ENCODE measurements around the gene HIC1.

The HIC1 gene

GRCh38 chr17:2048805-2049204, 6.1 kb upstream of the HIC1 start:
- no peak for DNase-seq

DNA sequence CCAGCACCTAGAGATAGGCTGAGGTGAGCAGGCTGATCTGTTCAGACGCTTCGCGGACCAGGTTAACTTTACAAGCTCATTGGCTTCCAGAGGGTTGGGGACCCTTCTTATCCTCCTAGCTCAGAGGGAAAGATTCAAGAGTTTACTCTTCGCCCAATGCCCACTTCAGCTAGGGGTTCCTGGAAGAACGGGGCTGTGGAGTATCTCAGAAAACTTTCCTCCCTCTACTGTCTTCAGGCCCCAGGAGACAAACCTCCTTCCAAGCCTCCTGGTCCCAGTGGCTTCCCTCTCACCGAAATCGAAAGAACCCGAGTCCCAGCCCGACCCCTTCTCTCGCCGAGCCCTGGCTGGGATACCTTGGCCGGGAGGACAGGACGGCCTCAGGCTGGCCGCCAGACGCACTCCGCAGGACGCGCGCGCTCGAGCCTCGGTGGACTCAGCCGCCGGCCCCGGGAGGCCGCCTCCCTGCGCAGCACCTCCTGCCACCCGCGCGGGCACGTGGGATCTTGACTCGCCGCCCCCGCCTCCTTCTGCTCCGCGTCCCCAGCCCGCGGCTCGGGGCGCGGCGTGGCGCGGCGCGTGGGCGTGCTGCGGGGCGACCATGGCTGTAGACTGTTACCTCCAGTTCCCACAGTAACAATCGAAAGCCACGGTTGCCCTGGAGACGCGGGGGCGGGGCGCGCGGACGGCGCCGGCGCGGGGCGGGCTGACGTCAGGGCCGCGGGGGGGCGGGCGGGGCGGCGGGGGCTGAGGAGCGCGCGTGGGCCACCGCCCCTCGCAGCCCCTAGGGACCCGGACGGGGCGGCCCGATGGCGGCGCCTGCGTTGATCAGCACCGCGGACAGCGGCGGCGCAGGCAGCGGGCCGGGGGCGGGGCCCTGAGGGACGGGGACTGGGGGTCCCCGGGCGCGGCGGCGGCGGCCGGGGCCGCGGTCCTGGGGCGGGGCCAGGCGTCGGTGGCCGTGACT, 5.3 kb upstream of the HIC1 start:
- peak; percentile 41 for DNase-seq

GRCh38 chr17:2050300-2051060, 4.4 kb upstream of the HIC1 start:
- DNase-seq, result peak; percentile 30

DNA sequence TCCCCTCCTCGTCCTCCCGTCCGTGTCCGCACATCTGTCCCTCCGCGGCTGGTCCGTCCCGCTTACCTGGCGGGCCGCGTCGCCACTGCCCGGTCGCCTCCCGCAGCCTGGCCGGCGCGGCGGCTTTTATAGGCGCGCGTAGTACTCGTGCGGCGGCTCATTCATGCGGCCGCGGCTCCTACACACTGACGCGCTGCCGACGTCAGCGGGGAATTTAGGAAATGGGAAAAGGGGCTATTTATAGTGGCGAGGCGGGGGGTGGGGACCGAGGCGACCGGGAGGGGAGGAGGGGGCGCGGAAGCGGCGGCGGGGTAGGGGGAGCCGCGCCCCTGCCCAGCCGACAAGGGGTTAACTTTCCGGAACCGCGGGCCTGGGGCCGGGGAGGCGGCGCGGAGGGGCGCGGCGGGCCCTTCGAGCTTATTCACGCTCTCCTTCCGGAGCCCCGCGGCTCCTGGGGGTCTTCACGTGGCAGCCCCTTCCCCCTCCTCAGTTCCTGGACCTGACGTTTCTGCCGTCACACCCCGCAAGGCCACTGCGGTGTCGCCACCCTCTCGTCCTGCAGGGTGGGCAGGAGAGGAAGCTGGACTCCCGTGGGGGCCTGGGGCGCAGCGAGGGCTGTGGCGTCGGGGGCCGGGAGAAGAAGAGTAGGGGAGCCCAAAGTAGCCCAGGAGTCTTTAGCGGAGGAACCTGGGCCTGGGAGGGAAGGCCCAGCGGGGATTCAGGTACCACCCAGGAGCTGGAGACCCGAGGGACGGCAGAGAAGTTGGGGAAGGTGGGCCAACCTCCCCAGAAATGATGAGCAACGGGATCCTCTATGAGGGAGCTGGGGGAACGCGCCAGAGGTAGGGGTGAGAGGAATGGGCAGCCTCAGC, 3.6 kb upstream of the HIC1 start:
- DNase-seq, result no peak

DNA sequence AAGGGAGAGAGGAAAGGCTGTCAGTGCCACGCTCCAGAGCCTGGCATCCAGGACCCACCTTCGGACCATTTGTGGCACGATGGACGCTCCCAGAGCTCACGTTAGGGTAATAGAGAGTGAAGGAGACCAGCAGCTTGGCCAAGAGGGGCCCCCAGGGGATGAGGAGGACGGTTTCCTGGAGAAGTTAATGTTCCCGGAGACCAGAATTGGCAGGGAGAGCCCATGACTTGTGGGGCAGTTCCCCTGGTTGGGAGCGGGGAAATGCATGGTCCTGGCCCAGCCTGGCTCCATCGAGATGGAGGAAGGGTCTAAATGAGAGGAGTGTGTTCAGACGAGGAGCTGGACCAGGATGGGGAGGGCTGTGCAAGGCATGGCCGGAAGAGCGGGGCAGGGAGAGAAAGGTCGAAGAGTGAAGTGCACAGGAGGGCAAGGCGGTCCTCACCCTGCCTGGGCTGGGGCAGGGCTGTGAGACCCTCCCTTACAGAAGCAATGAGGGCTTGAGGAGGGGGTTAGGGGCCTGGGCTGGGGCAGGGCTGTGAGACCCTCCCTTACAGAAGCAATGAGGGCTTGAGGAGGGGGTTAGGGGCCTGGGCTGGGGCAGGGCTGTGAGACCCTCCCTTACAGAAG, 2.9 kb upstream of the HIC1 start:
- DNase-seq, result no peak

GRCh38 chr17:2053380-2054261, 1.3 kb upstream of the HIC1 start:
- peak; percentile 32 for DNase-seq

GRCh38 chr17:2054262-2054511, 716 bp upstream of the HIC1 start:
- DNase-seq, result no peak

DNA sequence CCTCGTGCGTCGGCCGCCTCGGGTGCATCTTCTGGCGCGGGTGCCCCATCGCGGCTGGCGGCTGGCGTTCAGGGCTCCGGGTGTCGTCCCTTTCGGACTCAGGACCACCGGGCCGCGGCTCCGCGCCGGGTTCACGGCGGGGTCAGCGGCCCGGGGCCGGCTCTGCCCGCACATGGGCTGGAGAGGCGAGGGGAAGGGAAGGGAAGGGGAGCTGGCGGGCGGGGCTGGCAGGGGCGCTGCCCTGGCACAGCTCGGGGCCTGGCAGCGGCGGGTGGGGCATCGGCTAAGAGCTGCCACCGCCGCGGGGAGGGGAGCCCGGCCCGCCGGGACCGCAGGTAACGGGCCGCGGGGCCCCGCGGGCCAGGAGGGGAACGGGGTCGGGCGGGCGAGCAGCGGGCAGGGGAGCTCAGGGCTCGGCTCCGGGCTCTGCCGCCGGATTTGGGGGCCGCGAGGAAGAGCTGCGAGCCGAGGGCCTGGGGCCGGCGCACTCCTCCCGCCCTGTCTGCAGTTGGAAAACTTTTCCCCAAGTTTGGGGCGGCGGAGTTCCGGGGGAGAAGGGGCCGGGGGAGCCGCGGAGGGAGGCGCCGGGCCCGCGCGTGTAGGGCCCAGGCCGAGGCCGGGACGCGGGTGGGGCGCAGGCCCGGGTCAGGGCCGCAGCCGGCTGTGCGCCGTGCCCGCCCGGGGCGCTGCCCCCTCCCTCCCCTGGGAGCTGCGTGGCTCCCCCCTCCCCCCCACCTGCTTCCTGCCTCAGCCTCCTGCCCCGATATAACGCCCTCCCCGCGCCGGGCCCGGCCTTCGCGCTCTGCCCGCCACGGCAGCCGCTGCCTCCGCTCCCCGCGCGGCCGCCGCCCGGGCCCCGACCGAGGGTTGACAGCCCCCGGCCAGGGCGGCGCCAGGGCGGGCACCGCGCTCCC, 646 bp downstream of the HIC1 start:
- DNase-seq, result no peak

DNA sequence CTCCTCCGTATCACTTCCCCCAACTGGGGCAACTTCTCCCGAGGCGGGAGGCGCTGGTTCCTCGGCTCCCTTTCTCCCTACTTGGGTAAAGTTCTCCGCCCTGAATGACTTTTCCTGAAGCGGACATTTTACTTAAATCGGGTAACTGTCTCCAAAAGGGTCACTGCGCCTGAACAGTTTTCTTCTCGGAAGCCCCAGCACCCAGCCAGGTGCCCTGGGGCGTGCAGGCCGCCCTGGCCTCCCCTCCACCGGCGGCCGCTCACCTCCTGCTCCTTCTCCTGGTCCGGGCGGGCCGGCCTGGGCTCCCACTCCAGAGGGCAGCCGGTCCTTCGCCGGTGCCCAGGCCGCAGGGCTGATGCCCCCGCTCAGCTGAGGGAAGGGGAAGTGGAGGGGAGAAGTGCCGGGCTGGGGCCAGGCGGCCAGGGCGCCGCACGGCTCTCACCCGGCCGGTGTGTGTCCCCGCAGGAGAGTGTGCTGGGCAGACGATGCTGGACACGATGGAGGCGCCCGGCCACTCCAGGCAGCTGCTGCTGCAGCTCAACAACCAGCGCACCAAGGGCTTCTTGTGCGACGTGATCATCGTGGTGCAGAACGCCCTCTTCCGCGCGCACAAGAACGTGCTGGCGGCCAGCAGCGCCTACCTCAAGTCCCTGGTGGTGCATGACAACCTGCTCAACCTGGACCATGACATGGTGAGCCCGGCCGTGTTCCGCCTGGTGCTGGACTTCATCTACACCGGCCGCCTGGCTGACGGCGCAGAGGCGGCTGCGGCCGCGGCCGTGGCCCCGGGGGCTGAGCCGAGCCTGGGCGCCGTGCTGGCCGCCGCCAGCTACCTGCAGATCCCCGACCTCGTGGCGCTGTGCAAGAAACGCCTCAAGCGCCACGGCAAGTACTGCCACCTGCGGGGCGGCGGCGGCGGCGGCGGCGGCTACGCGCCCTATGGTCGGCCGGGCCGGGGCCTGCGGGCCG, 1.6 kb downstream of the HIC1 start:
- DNase-seq, result no peak

DNA sequence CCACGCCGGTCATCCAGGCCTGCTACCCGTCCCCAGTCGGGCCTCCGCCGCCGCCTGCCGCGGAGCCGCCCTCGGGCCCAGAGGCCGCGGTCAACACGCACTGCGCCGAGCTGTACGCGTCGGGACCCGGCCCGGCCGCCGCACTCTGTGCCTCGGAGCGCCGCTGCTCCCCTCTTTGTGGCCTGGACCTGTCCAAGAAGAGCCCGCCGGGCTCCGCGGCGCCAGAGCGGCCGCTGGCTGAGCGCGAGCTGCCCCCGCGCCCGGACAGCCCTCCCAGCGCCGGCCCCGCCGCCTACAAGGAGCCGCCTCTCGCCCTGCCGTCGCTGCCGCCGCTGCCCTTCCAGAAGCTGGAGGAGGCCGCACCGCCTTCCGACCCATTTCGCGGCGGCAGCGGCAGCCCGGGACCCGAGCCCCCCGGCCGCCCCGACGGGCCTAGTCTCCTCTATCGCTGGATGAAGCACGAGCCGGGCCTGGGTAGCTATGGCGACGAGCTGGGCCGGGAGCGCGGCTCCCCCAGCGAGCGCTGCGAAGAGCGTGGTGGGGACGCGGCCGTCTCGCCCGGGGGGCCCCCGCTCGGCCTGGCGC, 2.4 kb downstream of the HIC1 start:
- DNase-seq, result no peak

DNA sequence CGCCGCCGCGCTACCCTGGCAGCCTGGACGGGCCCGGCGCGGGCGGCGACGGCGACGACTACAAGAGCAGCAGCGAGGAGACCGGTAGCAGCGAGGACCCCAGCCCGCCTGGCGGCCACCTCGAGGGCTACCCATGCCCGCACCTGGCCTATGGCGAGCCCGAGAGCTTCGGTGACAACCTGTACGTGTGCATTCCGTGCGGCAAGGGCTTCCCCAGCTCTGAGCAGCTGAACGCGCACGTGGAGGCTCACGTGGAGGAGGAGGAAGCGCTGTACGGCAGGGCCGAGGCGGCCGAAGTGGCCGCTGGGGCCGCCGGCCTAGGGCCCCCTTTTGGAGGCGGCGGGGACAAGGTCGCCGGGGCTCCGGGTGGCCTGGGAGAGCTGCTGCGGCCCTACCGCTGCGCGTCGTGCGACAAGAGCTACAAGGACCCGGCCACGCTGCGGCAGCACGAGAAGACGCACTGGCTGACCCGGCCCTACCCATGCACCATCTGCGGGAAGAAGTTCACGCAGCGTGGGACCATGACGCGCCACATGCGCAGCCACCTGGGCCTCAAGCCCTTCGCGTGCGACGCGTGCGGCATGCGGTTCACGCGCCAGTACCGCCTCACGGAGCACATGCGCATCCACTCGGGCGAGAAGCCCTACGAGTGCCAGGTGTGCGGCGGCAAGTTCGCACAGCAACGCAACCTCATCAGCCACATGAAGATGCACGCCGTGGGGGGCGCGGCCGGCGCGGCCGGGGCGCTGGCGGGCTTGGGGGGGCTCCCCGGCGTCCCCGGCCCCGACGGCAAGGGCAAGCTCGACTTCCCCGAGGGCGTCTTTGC, 3.1 kb downstream of the HIC1 start:
- no peak for DNase-seq

- no peak for DNase-seq
These were observed 4.0 kb downstream of the HIC1 start for GRCh38 chr17:2058586-2059546.

DNA sequence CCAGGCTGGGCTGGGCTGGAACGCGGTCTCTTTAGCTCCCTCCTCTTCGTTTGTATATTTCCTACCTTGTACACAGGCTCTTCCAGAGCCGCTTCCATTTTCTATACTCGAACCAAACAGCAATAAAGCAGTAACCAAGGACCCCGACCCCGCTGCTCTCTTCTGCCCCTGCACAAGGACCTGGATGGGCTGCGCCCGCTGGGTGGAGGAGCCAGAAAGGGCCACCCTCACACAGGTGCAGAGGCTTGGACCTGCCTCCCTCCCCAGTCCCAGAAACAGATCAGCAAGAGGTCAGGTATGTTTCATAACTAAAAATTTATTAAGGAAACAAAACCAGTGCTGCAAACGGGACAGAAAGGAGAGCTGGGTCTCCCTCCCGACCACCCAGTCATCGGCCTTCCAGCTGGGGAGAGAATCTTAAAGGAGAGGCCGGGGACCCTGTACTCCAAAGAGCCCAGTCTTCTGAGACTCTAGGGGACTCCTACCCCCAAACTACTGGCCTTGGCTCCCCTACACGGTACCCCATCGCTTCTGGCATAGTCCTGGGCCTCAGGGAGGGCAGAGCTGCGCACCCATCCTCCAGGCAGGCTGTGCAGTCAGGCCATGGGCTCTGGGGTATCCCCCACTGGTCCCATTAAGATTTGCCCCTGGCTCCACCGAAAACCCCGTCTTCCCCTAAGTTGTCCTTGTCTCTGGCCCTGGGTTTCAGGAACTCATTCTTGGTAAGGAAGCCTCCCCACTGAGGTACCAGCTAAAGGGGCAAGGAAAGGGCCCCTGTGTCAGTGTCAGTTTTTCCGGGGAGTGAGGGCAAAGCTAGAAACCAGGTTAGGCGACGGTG, 4.9 kb downstream of the HIC1 start:
- no peak for DNase-seq

- no peak for DNase-seq
These were observed 5.4 kb downstream of the HIC1 start for GRCh38 chr17:2060385-2060658.

- DNase-seq, result no peak
These were observed 6.0 kb downstream of the HIC1 start for GRCh38 chr17:2060681-2061440.

Data from NCI-H1092 treated with DMSO at 0.1 percent for 48 hours (cell line).